H1 (cell line): ENCODE data around the gene CREB3L1. TPM values are rescaled to one million over a fixed set of nuclear protein-coding genes. Genes with fewer than 3 reads are reported as not detected.

ENCODE experiments used
- CTCF ChIA-PET: fragments of 300-600 bp; sonication (Branson Sonifier 250); formaldehyde crosslinking; loops from one replicate; lab custom pipeline; 2021; ENCODE audit not compliant: partially characterized antibody; lab: Charles Lee
- POLR2A ChIA-PET: fragments of 300-600 bp; sonication (Branson Sonifier 250); formaldehyde crosslinking; loops from one replicate; lab custom pipeline; 2021; ENCODE audit warnings: inconsistent platforms; ENCODE audit not compliant: partially characterized antibody; lab: Charles Lee
- DNase-seq, 2 experiments: peaks; one replicate each; pipeline versions ENCODE4 v3.0.0 to v3.0.0-alpha.2; 2010 to 2022; ENCODE audit warnings: low spot score in 2 of 2, low read depth in 1 of 2, mixed read lengths in 1 of 2
- FAIRE-seq: peaks from 2 replicates; lab custom pipeline; 2011; peaks lifted over from hg19 to GRCh38; lab: Jason Lieb, UNC
- H2AFZ ChIP-seq: 2 replicates; pipeline ENCODE4 v1.8.1; 2012; ENCODE audit warnings: low read length, inconsistent platforms
- H2AK5ac ChIP-seq: 2 replicates; pipeline ENCODE4 v1.6.1; 2013; ENCODE audit warnings: low read depth, low read length
- H2BK120ac ChIP-seq: replicated peaks from 2 replicates; pipeline ENCODE3; 2013; ENCODE audit warnings: low read depth, low read length, inconsistent platforms
- H2BK12ac ChIP-seq: 2 replicates; pipeline ENCODE4 v1.6.1; 2013; ENCODE audit warnings: low read depth, low read length
- H2BK15ac ChIP-seq: 2 replicates; pipeline ENCODE4 v1.6.1; 2013; ENCODE audit warnings: low read length
- H2BK20ac ChIP-seq: 2 replicates; pipeline ENCODE4 v1.6.1; 2013; ENCODE audit warnings: low read length
- H2BK5ac ChIP-seq: 2 replicates; pipeline ENCODE4 v1.6.1; 2013; ENCODE audit warnings: low read depth, low read length
- H3K14ac ChIP-seq: 2 replicates; pipeline ENCODE4 v1.6.1; 2013; ENCODE audit warnings: inconsistent platforms; ENCODE audit not compliant: insufficient read length
- H3K18ac ChIP-seq: 2 replicates; pipeline ENCODE4 v1.6.1; 2013; ENCODE audit warnings: low read length; ENCODE audit errors: extremely low read depth
- H3K23ac ChIP-seq: 2 replicates; pipeline ENCODE4 v1.6.1; 2013; ENCODE audit warnings: inconsistent platforms; ENCODE audit not compliant: insufficient read length
- H3K23me2 ChIP-seq: 2 replicates; pipeline ENCODE4 v1.6.1; 2013; ENCODE audit warnings: low read depth, low read length
- H3K27ac ChIP-seq: 2 replicates; pipeline ENCODE4 v1.6.1; 2011; ENCODE audit warnings: low read depth, low read length, inconsistent platforms
- H3K27me3 ChIP-seq, 4 experiments: replicated peaks in 1 of 4; 1 replicate in 1 of 4; 2 replicates in 3 of 4; pipeline versions ENCODE4 v1.6.1 to v1.8.1; 2011 to 2013; ENCODE audit warnings: low read length in 3 of 4, mild to moderate bottlenecking in 3 of 4, inconsistent platforms in 2 of 4, mixed read lengths in 2 of 4, moderate library complexity in 1 of 4; ENCODE audit not compliant: control insufficient read depth in 3 of 4, insufficient read depth in 3 of 4; ENCODE audit errors: extremely low read depth in 1 of 4
- H3K36me3 ChIP-seq, 4 experiments: 2 replicates each; pipeline versions ENCODE4 v1.6.1 to v1.8.1; 2011 to 2013; ENCODE audit warnings: mild to moderate bottlenecking in 4 of 4, low read length in 3 of 4, moderate library complexity in 2 of 4, control low read depth in 1 of 4, inconsistent platforms in 1 of 4; ENCODE audit not compliant: insufficient read depth in 4 of 4, control insufficient read depth in 2 of 4
- H3K4ac ChIP-seq: replicated peaks from 2 replicates; pipeline ENCODE3; 2013; ENCODE audit warnings: low read length, low read depth, mixed read lengths, inconsistent platforms; ENCODE audit not compliant: insufficient read length
- H3K4me1 ChIP-seq, 4 experiments: replicated peaks in 1 of 4; 1 replicate in 1 of 4; 2 replicates in 3 of 4; pipeline versions ENCODE4 v1.6.1 to v1.8.1; 2011 to 2013; ENCODE audit warnings: low read length in 3 of 4, inconsistent platforms in 2 of 4, mixed read lengths in 1 of 4; ENCODE audit not compliant: insufficient read depth in 4 of 4, control insufficient read depth in 3 of 4
- H3K4me2 ChIP-seq, 2 experiments: 2 replicates each; pipeline versions ENCODE4 v1.6.1 to v1.8.1; 2011 to 2013; ENCODE audit warnings: low read depth in 2 of 2, low read length in 2 of 2, control low read depth in 1 of 2, inconsistent platforms in 1 of 2, mild to moderate bottlenecking in 1 of 2; ENCODE audit not compliant: insufficient read depth in 1 of 2
- H3K4me3 ChIP-seq, 4 experiments: fragments of 200-600, 300-600 bp in 1 of 4; sonication (generic), shearing (Covaris generic), sonication (Bioruptor Twin) in 1 of 4; 2 replicates each; pipeline versions ENCODE4 v1.5.1 to v1.8.1; 2011 to 2016; ENCODE audit warnings: low read length in 4 of 4, low read depth in 3 of 4, control low read depth in 2 of 4, inconsistent platforms in 2 of 4, mild to moderate bottlenecking in 2 of 4, mixed read lengths in 1 of 4, moderate library complexity in 1 of 4; ENCODE audit not compliant: insufficient read depth in 2 of 4; ENCODE audit errors: extremely low read depth in 1 of 4
- H3K56ac ChIP-seq: replicated peaks from 2 replicates; pipeline ENCODE3; 2013; ENCODE audit warnings: low read depth, mild to moderate bottlenecking, mixed read lengths, low read length, inconsistent platforms; ENCODE audit not compliant: insufficient read length
- H3K79me1 ChIP-seq: 2 replicates; pipeline ENCODE4 v1.6.1; 2013; ENCODE audit warnings: low read depth, low read length, control low read depth
- H3K79me2 ChIP-seq, 2 experiments: 2 replicates each; pipeline versions ENCODE4 v1.6.1 to v1.8.1; 2012 to 2013; ENCODE audit warnings: low read length in 2 of 2, mild to moderate bottlenecking in 2 of 2, inconsistent platforms in 1 of 2; ENCODE audit not compliant: insufficient read depth in 2 of 2, control insufficient read depth in 1 of 2
- H3K9ac ChIP-seq, 4 experiments: replicated peaks in 1 of 4; 1 replicate in 1 of 4; 2 replicates in 3 of 4; pipeline versions ENCODE4 v1.6.1 to v1.8.1; 2011 to 2013; ENCODE audit warnings: low read depth in 3 of 4, low read length in 3 of 4, control low read depth in 2 of 4, mild to moderate bottlenecking in 2 of 4, moderate library complexity in 2 of 4, inconsistent platforms in 1 of 4; ENCODE audit errors: extremely low read depth in 1 of 4
- H3K9me3 ChIP-seq, 2 experiments: 2 replicates each; pipeline versions ENCODE4 v1.6.1 to v1.8.1; 2012 to 2013; ENCODE audit warnings: mild to moderate bottlenecking in 2 of 2, moderate library complexity in 2 of 2, control low read depth in 1 of 2, inconsistent platforms in 1 of 2, low read depth in 1 of 2, low read length in 1 of 2, mixed read lengths in 1 of 2; ENCODE audit not compliant: insufficient read depth in 2 of 2
- H4K20me1 ChIP-seq, 2 experiments: replicated peaks in 1 of 2; 2 replicates each; pipeline versions ENCODE3 to v1.8.1; 2011 to 2013; ENCODE audit warnings: inconsistent platforms in 2 of 2, low read length in 2 of 2, mild to moderate bottlenecking in 1 of 2; ENCODE audit not compliant: insufficient read depth in 2 of 2, control insufficient read depth in 1 of 2
- H4K5ac ChIP-seq: 2 replicates; pipeline ENCODE4 v1.6.1; 2013; ENCODE audit warnings: low read length, low read depth, mixed read lengths, inconsistent platforms; ENCODE audit not compliant: insufficient read length
- H4K8ac ChIP-seq: 2 replicates; pipeline ENCODE4 v1.8.0; 2013; ENCODE audit warnings: mild to moderate bottlenecking, moderate library complexity, low read length, inconsistent platforms; ENCODE audit not compliant: insufficient read depth; ENCODE audit errors: extremely low read depth
- H4K91ac ChIP-seq: replicated peaks from 2 replicates; pipeline ENCODE3; 2013; ENCODE audit warnings: low read length, mixed read lengths, inconsistent platforms; ENCODE audit not compliant: insufficient read length
- ATF2 ChIP-seq: IDR thresholded peaks from 2 replicates; pipeline ENCODE4 v1.6.1; 2012; ENCODE audit warnings: low read length, inconsistent platforms
- BRCA1 ChIP-seq: IDR thresholded peaks from 2 replicates; pipeline ENCODE4 v1.6.1; 2012; ENCODE audit warnings: low read depth, low read length, improper control_type of control experiment
- FOSL1 ChIP-seq: IDR thresholded peaks from 2 replicates; pipeline ENCODE4 v1.6.1; 2011; ENCODE audit warnings: mild to moderate bottlenecking, low read depth, low read length, moderate library complexity; ENCODE audit not compliant: insufficient read depth
- JUND ChIP-seq: IDR thresholded peaks from 2 replicates; pipeline ENCODE4 v1.6.1; 2011; ENCODE audit warnings: mild to moderate bottlenecking, improper control_type of control experiment, low read length
- POU5F1 ChIP-seq: IDR thresholded peaks from 2 replicates; pipeline ENCODE4 v1.6.1; 2011; ENCODE audit warnings: low read depth, mild to moderate bottlenecking, low read length, moderate library complexity
- RXRA ChIP-seq: IDR thresholded peaks from 2 replicates; pipeline ENCODE4 v1.6.1; 2011; ENCODE audit warnings: low read depth, mild to moderate bottlenecking, low read length, moderate library complexity; ENCODE audit not compliant: insufficient read depth
- SIN3A ChIP-seq, 2 experiments: IDR thresholded peaks in 1 of 2; conservative IDR thresholded peaks in 1 of 2; 2 replicates each; pipeline ENCODE4 v1.6.1; 2011 to 2012; ENCODE audit warnings: low read length in 2 of 2, improper control_type of control experiment in 1 of 2, low read depth in 1 of 2, mild to moderate bottlenecking in 1 of 2
- SRF ChIP-seq: IDR thresholded peaks from 2 replicates; pipeline ENCODE4 v1.6.1; 2011; ENCODE audit warnings: mild to moderate bottlenecking, low read depth, low read length, moderate library complexity
- TBP ChIP-seq: IDR thresholded peaks from 2 replicates; pipeline ENCODE4 v1.6.1; 2011; ENCODE audit warnings: low read depth, low read length, improper control_type of control experiment
- WGBS, 2 experiments: shearing (Covaris generic) in 1 of 2; methylation state at CpG; one replicate each; pipeline versions ENCODE4 v1.1.6 to v1.1.7; 2013 to 2015; ENCODE audit warnings: low lambda C conversion rate in 2 of 2, mixed read lengths in 2 of 2, inconsistent platforms in 1 of 2, low coverage in 1 of 2, missing lambda C conversion rate in 1 of 2; ENCODE audit not compliant: insufficient replicate concordance in 2 of 2, insufficient coverage in 1 of 2, insufficient read length in 1 of 2; ENCODE audit errors: extremely low coverage in 1 of 2, missing lambda C conversion rate in 1 of 2; 5-methylcytosine and 5-hydroxymethylcytosine counted together
- polyA plus RNA-seq, 7 experiments: library from polyadenylated mRNA; depleted of rRNA in 3 of 7; stranded (reverse) in 5 of 7; unstranded in 2 of 7; fragments of >200 nt in 5 of 7; fragments of 200-250 nt in 2 of 7; gene quantifications; 1 replicate in 5 of 7; 2 replicates in 1 of 7; 4 replicates in 1 of 7; pipeline versions ENCODE4 v1.2.1 to v1.2.3, GENCODE V29; 2011 to 2013; ENCODE audit warnings: missing spikeins in 2 of 7, mixed read lengths in 2 of 7
- total RNA-seq: library from RNA; stranded (reverse); fragmentation: NEBNext Ultra II Directional; extraction: Animal tissue kit (Norgen Biotek cat#: 25700); gene quantifications from 2 replicates; pipeline ENCODE4 v1.2.1, GENCODE V29; 2021

The CREB3L1 gene
- total and polyA plus RNA-seq, 2 of the 8 experiments (the other 6 are each of a cell fraction or from before 2014, with no cell fraction given), result 4.1 to 12.7 TPM

GRCh38 chr11:46253258-46254132 lies 24.0 kb upstream of the CREB3L1 start:
- Histone ChIP-seq H3K4me3 (no peak overlapping the region), H2BK15ac (peak overlapping the region; percentile 95; the same call in 1 of the 2 replicates), H2BK12ac (peak overlapping the region; percentile 88; the same call in 1 of the 2 replicates), H3K27me3 (no peaks in the 10 kb centered on the region), H3K23ac (no peak overlapping the region), H3K23me2 (no peaks in the 10 kb centered on the region; the same call in 1 of the 2 replicates), H3K14ac (no peak overlapping the region), H2BK5ac (peak overlapping the region; percentile 68), H3K4me2 (no peak overlapping the region), H2AK5ac (no peak overlapping the region; the same call in 1 of the 2 replicates), H2AFZ (0 out of 2 replicates have a peak overlapping the region, but pooled peaks have one; percentile 42), H3K56ac (no peak overlapping the region), H3K79me1 (no peaks in the 10 kb centered on the region), H3K9me3 (no peaks in the 10 kb centered on the region), H3K9ac (no peak overlapping the region; a peak in 2 of 7 replicates), H3K36me3 (no peaks in the 10 kb centered on the region), H2BK120ac (no peak overlapping the region), H4K5ac (no peak overlapping the region), H4K8ac (0 out of 2 replicates have a peak overlapping the region, but pooled peaks have one; percentile 0), H4K20me1 (no peaks in the 10 kb centered on the region), H4K91ac (no peak overlapping the region), H3K4ac (no peak overlapping the region), H3K4me1 (peaks cover 0 to 3% (median under 1%) of the 10 kb centered on the region in 4 experiments; a peak in 4 of 7 replicates), H2BK20ac (peak overlapping the region; percentile 77), H3K27ac (no peak overlapping the region), H3K79me2 (no peaks in the 10 kb centered on the region), H3K18ac (0 out of 2 replicates have a peak overlapping the region, but pooled peaks have one; percentile 71)
- DNase-seq (no peak), FAIRE-seq (no peak)
- POLR2A ChIA-PET, result no interaction called here
- CTCF ChIA-PET, result interaction anchor here (0.7 to 21.7 kb wide), 4 partner anchors 19 to 59 kb away, joined by 3 to 858 read pairs (median 4); partner anchors contain the start of gene CREB3L1
- 89% methylated on average over 13 of the region's 13 CpGs; no CpG with 5 or more reads in 1 of the 2 experiments for WGBS, 2 experiments
- TF ChIP-seq FOSL1 (no peak), SRF (no peak), JUND (no peak), ATF2 (no peak), SIN3A (conservative IDR thresholded peaks at IDR 0.05 in 1 of 2, IDR thresholded peaks at IDR 0.05 in 1 of 2; ENCODE audit: low read depth in 1 of 2, low read length in 2 of 2) (no peak), TBP (no peak), BRCA1 (no peak), RXRA (no peak), POU5F1 (no peak)
